Activated CD8-positive, alpha-beta memory T cell treated with anti-CD3 and anti-CD28 coated beads, Interleukin-2, amount 10 ng/mL, durations not matched to agents 7 days and 5 days (primary cell): ENCODE data around the gene DCDC2C. TPM values are rescaled to one million over a fixed set of nuclear protein-coding genes. Genes with fewer than 3 reads are reported as not detected.

Experiments
- ATAC-seq: fragments of 150-1000 bp; cut with Tn5 transposase; one replicate; pipeline ENCODE4 v1.10.0; 2021; ENCODE audit warnings: moderate library complexity
- CTCF ChIA-PET: fragments of 350-600 bp; sonication (Branson Sonifier 250); formaldehyde crosslinking; loops from one replicate; lab custom pipeline; 2021; ENCODE audit warnings: antibody characterized with exemption; lab: Charles Lee
- DNase-seq: peaks from one replicate; pipeline ENCODE4 v3.0.0-alpha.2; 2020
- H3K27ac Mint-ChIP-seq: one replicate; pipeline ENCODE4 v1.8.0; 2021; ENCODE audit warnings: mild to moderate bottlenecking, mixed read lengths
- H3K27me3 Mint-ChIP-seq: one replicate; pipeline ENCODE4 v1.8.0; 2021; ENCODE audit warnings: mixed read lengths
- H3K36me3 Mint-ChIP-seq: one replicate; pipeline ENCODE4 v1.8.0; 2021; ENCODE audit warnings: mild to moderate bottlenecking, mixed read lengths
- H3K4me1 Mint-ChIP-seq: one replicate; pipeline ENCODE4 v1.8.0; 2021; ENCODE audit warnings: mixed read lengths
- H3K4me3 Mint-ChIP-seq: one replicate; pipeline ENCODE4 v1.8.0; 2021; ENCODE audit warnings: mild to moderate bottlenecking, moderate library complexity, mixed read lengths
- H3K9me3 Mint-ChIP-seq: one replicate; pipeline ENCODE4 v1.8.0; 2022; ENCODE audit warnings: low read depth, mixed read lengths
- total RNA-seq, 2 experiments: library from RNA; stranded (reverse); gene quantifications; one replicate each; pipeline ENCODE4 v1.2.3, GENCODE V29; 2021

The DCDC2C gene
- total RNA-seq, 2 experiments from 2014 or later = not detected

DNA sequence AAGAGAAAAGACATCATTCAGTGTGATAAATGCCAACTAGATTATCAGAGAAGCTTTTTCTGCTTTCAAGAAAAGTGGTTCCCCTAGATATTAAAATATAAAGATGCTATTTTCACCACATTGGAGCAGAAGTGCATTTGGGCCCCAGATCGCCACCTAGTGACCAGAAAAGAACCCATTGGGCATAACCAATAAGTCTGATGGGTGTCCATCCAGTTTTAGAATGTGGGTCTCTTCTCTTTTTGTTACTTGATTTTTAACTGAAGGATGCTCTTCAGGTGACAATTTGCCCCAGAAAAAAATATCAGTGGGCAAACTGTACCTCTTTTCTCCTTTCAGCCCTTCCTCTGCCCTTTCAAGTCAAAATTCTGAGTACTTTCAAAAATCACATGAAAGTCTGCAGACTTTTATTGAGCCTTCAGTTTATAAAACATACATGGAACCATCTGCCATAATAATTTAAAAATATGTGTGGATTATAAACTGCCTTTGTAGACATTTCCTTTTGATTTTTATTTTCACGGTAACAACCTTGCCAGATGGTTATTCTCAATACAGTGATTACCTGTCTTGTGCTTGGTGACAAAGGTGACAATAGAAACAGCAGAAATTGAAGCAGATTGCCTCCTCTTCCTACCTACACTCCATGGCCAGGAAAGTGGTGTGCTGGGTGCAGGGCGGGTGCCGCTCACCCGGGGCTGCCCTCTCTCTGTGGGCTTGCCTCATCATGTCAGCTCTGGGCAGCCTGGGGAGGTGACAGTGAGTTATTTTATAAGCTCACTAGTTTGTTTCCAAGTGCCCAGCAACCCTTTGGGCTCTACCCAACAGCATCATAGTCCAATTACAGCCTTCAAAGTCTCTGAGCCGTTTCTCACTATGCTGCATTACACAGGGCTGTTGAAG, 124.5 kb downstream of the DCDC2C start:
- no peak for DNase-seq
- no peaks in the 10 kb centered on the region for H3K36me3 Mint-ChIP-seq
- CTCF ChIA-PET = interaction anchor here (2.8 kb wide), 1 partner anchor 100 kb away, joined by 12 read pairs; no protein-coding TSS in a partner anchor

DNA sequence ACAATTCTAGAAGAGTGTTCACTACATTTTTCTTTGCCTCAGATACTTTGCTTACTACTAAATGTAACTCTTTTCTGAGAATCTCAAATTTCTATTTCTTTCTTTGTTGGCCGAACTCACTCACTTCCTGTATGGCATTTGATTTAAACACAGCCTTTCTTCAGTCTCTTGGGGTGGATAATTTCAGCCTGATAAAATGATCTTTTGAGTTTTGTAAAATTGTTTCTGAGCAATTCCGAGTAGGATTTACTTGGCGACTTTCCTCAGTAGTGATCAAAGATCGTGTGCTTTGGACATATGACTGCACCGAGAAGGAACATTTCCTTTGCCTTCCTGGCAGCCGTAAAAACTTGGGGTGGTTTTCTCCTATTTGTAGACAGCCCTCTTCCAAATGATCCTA, 127.4 kb downstream of the DCDC2C start:
- H3K9me3 Mint-ChIP-seq = no peaks in the 10 kb centered on the region
- no peaks in the 10 kb centered on the region for H3K27me3 Mint-ChIP-seq
- CTCF ChIA-PET = no interaction called here
- H3K27ac Mint-ChIP-seq = no peak overlapping the region
- no peaks in the 10 kb centered on the region for H3K4me1 Mint-ChIP-seq
- H3K4me3 Mint-ChIP-seq = no peak overlapping the region
- H3K36me3 Mint-ChIP-seq = no peaks in the 10 kb centered on the region
- no peak for ATAC-seq
- no peak for DNase-seq

More for the DNA sequence above, 124.5 kb downstream of the DCDC2C start:
- Mint-ChIP-seq H3K4me1 (no peaks in the 10 kb centered on the region), H3K27ac (no peak overlapping the region), H3K9me3 (no peaks in the 10 kb centered on the region), H3K27me3 (no peaks in the 10 kb centered on the region), H3K4me3 (no peak overlapping the region)
- no peak for ATAC-seq

DNA sequence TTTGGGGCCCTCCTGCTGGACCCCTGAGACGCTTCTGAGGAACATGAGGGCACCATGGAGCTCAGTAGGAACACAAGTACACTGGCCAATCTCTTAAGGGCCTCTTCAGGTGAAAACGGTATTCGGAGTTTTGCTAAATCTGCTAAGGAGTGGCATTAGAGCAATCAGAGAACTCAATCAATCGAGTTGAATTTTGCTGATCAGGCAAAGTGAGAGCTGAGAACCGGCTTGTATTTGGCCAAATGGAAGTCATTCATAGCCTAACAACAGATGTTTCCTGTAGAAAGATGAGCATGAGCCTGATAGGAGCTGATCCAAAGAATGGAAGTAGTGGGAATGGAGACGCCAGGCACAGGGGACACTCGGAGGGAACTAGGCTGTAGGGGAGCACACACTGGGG, 133.7 kb downstream of the DCDC2C start:
- no peak overlapping the region for H3K4me3 Mint-ChIP-seq
- no peak for DNase-seq
- H3K4me1 Mint-ChIP-seq = no peaks in the 10 kb centered on the region
- H3K27ac Mint-ChIP-seq = no peak overlapping the region
- CTCF ChIA-PET = no interaction called here
- H3K9me3 Mint-ChIP-seq = no peaks in the 10 kb centered on the region
- no peaks in the 10 kb centered on the region for H3K36me3 Mint-ChIP-seq
- no peaks in the 10 kb centered on the region for H3K27me3 Mint-ChIP-seq
- no peak for ATAC-seq

DNA sequence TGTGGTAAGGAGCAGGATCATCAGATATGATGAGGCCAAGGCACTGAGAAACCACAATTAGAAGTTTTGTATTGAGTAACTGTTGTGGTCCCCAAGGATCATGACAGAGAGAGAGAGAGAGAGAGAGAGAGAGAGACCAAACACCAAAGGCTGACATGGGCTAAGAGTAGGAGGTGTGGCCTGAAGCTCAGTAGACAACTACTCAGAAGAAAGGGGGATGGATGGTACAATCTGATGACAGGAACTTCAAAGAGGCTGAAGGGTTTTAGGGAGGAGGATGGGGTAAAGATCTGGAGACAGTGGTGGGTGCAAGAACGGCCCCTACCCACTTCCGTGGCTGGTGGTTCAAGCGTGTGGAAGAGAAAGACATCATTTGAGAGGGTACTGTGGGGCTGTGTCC, 135.0 kb downstream of the DCDC2C start:
- CTCF ChIA-PET = no interaction called here
- no peaks in the 10 kb centered on the region for H3K4me1 Mint-ChIP-seq
- H3K4me3 Mint-ChIP-seq = no peak overlapping the region
- ATAC-seq (no peak), DNase-seq (no peak)
- H3K27me3 Mint-ChIP-seq = no peaks in the 10 kb centered on the region
- no peaks in the 10 kb centered on the region for H3K9me3 Mint-ChIP-seq
- no peaks in the 10 kb centered on the region for H3K36me3 Mint-ChIP-seq
- no peak overlapping the region for H3K27ac Mint-ChIP-seq

DNA sequence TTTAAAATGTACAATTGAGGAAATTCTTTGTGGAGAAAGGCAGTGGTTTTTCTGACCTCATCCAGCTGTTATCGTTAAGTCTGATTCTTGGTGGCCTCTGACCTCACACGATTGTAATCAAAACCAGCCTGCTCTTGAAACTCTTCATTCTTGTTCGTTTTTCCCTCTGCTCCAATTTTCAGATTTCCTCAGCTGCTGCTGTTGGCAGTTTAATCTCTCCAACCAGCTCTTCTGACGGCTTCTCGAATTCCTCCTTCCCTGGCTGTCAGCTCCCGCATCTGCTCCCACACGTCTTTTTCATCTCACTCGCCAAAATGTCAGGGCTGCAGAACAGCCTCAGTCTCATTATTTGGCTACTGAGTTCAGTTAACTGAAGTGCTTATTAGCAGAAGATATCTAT, 136.1 kb downstream of the DCDC2C start:
- CTCF ChIA-PET = no interaction called here
- no peak for DNase-seq
- no peak overlapping the region for H3K27ac Mint-ChIP-seq
- H3K36me3 Mint-ChIP-seq = no peaks in the 10 kb centered on the region
- H3K9me3 Mint-ChIP-seq = peaks cover 1% of the 10 kb centered on the region
- H3K27me3 Mint-ChIP-seq = no peaks in the 10 kb centered on the region
- no peak for ATAC-seq
- H3K4me1 Mint-ChIP-seq = no peaks in the 10 kb centered on the region
- no peak overlapping the region for H3K4me3 Mint-ChIP-seq

DNA sequence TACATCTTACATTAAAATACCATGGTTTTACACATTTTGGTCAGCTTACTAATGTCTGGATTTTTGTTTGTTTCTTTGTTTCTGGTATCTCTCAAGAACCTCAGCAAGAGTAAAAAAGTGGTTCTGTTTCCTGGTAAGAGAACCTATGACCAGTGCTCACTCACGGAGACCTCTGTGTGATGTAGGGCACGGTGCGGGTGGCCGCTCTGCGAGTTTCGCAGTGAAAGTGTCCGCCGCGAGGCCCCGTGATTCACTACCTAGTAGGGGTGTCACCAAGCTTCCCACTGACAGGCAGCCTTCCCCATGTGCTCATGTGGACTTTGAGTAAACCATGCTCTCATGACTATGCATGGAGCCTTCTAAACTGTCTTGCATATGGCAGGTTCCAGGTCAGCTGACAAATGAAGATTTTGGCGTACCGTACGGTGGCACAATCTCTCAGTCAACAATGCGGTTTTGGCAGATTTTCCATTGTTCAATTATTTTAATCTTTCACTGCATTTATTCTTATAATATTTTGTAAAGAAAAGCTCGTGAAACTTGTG, 137.3 kb downstream of the DCDC2C start:
- no peak for DNase-seq
- no peak overlapping the region for H3K4me3 Mint-ChIP-seq
- H3K4me1 Mint-ChIP-seq = no peaks in the 10 kb centered on the region
- ATAC-seq = no peak
- H3K27ac Mint-ChIP-seq = no peak overlapping the region
- no peaks in the 10 kb centered on the region for H3K36me3 Mint-ChIP-seq
- no peaks in the 10 kb centered on the region for H3K27me3 Mint-ChIP-seq
- CTCF ChIA-PET = no interaction called here
- H3K9me3 Mint-ChIP-seq = peaks cover 1% of the 10 kb centered on the region

DNA sequence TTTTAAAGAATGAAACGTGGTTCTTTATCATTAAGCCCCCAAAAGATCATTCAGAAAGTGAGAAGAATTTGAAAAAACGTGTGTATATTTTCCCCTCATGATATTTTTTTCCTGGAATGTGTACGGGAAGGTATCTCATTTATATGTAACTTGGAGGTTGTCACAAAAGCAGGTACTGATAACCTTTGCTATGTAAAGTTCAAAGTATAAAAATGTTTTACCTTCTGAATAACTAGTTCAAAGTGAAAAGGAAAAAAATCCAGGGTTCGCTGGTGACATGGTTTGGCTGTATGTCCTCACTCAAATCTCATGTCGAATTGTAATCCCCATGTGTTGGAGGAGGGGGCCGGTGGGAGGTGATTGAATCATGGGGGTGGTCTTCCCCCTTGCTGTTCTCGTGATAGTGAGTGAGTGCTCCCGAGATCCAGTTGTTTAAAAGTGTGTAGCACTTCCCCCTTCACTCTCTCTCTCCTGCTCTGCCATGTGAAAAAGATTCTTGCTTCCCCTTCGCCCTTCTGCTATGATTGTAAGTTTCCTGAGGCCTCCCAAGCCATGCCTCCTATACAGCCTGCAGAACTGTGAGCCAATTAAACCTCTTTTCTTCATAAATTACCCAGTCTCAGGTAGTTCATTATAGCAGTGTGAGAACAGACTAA, 144.2 kb downstream of the DCDC2C start:
- no peaks in the 10 kb centered on the region for H3K4me1 Mint-ChIP-seq
- no peaks in the 10 kb centered on the region for H3K27me3 Mint-ChIP-seq
- no peak for ATAC-seq
- no peaks in the 10 kb centered on the region for H3K36me3 Mint-ChIP-seq
- H3K27ac Mint-ChIP-seq = no peak overlapping the region
- DNase-seq = no peak
- CTCF ChIA-PET = no interaction called here
- H3K9me3 Mint-ChIP-seq = peaks cover 5% of the 10 kb centered on the region
- H3K4me3 Mint-ChIP-seq = no peak overlapping the region

DNA sequence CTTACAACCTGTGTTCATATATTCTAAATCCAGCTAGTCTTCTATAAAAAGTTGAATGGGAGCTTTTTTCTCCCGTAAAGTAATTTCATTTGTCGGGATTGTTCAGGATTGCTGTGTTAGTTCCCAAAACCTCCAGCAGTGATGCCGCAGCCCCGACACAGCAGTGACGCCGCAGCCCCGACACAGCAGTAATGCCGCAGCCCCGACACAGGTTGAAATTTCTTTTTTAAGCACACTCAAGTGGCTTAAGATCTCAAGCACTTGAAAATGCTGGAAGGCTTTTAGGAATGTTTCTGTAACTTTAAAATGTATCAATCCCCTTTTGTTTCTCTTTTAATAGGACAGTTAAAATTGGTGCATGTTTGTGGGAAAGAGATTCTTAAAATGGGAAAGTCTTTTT, 145.4 kb downstream of the DCDC2C start:
- ATAC-seq (no peak), DNase-seq (no peak)
- peaks cover 8% of the 10 kb centered on the region for H3K9me3 Mint-ChIP-seq
- CTCF ChIA-PET = no interaction called here
- H3K27me3 Mint-ChIP-seq = no peaks in the 10 kb centered on the region
- H3K4me3 Mint-ChIP-seq = no peak overlapping the region
- no peak overlapping the region for H3K27ac Mint-ChIP-seq
- no peaks in the 10 kb centered on the region for H3K36me3 Mint-ChIP-seq
- H3K4me1 Mint-ChIP-seq = no peaks in the 10 kb centered on the region

DNA sequence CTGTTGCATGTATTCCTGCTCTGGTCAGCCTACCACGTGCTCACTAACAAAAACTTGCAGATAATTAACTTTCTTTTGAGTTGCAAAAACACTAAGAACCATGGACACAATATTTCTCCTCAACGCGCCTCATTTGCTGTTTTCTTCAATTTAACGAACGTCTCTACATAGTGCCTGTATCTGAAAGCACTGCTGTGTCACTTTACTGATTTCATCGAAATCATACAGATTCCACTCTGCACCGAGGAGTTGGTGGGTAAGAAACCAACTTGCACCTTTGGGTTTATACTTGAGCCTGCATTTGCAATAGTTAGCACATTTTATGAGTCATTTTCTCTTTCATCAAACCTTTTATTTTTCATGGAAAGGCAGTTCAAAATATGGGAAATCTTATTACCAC, 145.8 kb downstream of the DCDC2C start:
- no peaks in the 10 kb centered on the region for H3K36me3 Mint-ChIP-seq

DNA sequence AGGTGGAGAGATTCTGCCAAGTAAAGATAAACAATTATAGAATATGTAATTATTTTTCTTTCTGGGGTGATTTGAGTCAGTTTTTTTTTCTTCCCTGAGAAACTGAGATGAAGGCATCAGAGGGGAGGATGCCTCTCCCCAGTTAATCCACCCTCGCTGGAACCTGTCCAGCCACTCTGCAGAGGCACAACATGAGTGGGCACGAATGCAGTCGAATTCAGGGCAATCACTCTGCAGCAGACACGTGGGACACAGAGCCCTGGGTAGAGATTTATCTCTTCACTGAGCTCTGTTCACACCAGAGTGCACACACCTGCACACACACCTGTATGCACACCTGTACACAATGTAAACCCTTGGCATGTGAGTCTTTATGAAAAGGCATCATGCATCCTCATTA, 154.2 kb downstream of the DCDC2C start:
- Mint-ChIP-seq H3K4me1 (no peaks in the 10 kb centered on the region), H3K27ac (no peak overlapping the region), H3K4me3 (no peak overlapping the region), H3K36me3 (no peaks in the 10 kb centered on the region), H3K9me3 (peaks cover 4% of the 10 kb centered on the region), H3K27me3 (no peaks in the 10 kb centered on the region)
- ATAC-seq (no peak), DNase-seq (no peak)
- CTCF ChIA-PET = no interaction called here

More for the DNA sequence above, 145.8 kb downstream of the DCDC2C start:
- Mint-ChIP-seq H3K27me3 (no peaks in the 10 kb centered on the region), H3K4me1 (no peaks in the 10 kb centered on the region), H3K27ac (no peak overlapping the region), H3K9me3 (peaks cover 8% of the 10 kb centered on the region), H3K4me3 (no peak overlapping the region)
- CTCF ChIA-PET = no interaction called here
- DNase-seq (no peak), ATAC-seq (no peak)

DNA sequence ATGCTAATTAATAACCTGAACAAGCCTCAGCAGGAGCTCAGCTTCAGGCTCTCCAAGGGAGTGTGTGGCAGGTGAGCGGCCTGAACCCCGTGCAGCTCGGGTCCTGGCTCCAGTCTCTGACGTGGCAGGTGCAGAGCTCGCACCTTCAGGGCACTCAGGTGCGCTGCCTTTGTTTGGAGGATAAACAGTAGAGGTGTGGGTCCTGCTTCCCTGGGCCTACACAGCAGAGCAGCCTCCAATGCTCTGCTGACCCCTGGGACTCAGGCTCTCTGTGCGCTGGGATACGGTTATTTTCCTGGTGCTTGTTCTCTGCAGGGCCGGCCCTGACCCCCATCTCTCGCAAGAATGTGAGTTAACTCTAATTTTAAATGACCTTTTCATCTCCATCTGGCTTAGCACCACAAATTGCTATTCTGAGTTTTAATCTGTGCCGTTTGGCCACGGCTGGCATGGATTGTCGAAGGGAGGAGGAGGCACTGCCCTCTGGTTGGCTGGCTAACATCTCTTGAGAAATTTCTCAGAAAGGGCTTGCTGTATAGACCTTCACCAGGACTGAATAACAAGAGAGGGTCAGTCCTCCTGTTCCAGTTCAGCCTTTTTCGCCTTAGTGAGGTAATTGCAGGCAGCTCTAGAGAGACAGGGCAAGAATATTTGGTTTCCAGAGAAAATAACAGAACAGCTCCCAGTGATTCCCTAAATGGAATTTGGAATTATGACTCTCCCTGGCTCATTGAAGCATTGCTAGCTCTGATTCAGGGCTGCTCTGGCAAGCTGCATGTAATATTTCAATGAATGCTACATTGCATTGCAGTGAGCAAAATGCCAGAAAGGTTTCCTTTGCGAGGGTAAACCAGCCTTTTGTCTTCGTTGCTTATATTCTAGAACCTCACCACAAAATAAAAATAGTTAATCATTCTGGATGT, 161.8 kb downstream of the DCDC2C start:
- ATAC-seq = no peak
- no peak overlapping the region for H3K27ac Mint-ChIP-seq
- DNase-seq = no peak
- H3K9me3 Mint-ChIP-seq = no peaks in the 10 kb centered on the region
- H3K27me3 Mint-ChIP-seq = no peaks in the 10 kb centered on the region
- CTCF ChIA-PET = no interaction called here
- H3K4me3 Mint-ChIP-seq = no peak overlapping the region
- no peaks in the 10 kb centered on the region for H3K36me3 Mint-ChIP-seq
- no peaks in the 10 kb centered on the region for H3K4me1 Mint-ChIP-seq

DNA sequence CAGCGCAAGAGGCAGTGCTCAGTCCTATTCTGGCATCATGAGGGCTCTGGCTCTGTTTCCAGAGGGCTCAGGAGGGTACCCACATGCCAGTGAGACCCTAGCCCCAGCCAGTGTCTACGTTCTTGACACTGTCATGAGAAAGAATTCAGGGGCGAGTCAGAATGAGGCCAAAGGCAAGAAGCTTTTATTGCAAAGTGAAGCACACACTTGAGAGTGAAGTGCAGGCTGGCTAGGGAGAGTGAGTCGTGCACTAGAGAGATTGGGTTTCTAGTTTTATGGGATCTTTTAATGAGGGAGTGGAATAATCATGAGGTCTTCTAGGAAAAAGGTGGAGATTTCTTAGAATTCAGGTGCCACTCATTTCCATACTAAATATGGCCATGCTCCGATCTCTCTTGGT, 164.1 kb downstream of the DCDC2C start:
- Mint-ChIP-seq H3K9me3 (no peaks in the 10 kb centered on the region), H3K27ac (no peak overlapping the region), H3K4me3 (no peak overlapping the region), H3K4me1 (no peaks in the 10 kb centered on the region), H3K36me3 (no peaks in the 10 kb centered on the region), H3K27me3 (no peaks in the 10 kb centered on the region)
- DNase-seq (no peak), ATAC-seq (no peak)
- CTCF ChIA-PET = no interaction called here
